Measurements from ENCODE around the gene SNAP23. TPM values are rescaled to one million over a fixed set of nuclear protein-coding genes. Genes with fewer than 3 reads are reported as not detected.
A peak's percentile ranks its signal among the peaks of the same experiment; 100 is the strongest.

SNAP23 gene
- total RNA-seq, 4 donors from 2014 or later: 19.9 to 102 (median 70.7) TPM

- DNase-seq: peak; percentile 53
- intact Hi-C loops (cut with DNase I; ENCODE audit: low total_unique reads) (no loop called here), in situ Hi-C loops (cut with MboI; ENCODE audit: low pct_ligation_motif_present in 1 of 4, low pct_unique_long_range_greater_than_20kb in 1 of 4, low sequenced_read_pairs in 3 of 4) (no loop called here)
- peak overlapping the region in 2 of 4 donors; percentile 0 to 40 for H3K4me3 ChIP-seq
- TF ChIP-seq POLR2AphosphoS5 (IDR thresholded peaks at IDR 0.05): peak; percentile 64 to 69 (median 64)
- TF ChIP-seq EP300 (IDR thresholded peaks at IDR 0.05; ENCODE audit: low read depth): peak; percentile 58
- TF ChIP-seq, protein P1, sequence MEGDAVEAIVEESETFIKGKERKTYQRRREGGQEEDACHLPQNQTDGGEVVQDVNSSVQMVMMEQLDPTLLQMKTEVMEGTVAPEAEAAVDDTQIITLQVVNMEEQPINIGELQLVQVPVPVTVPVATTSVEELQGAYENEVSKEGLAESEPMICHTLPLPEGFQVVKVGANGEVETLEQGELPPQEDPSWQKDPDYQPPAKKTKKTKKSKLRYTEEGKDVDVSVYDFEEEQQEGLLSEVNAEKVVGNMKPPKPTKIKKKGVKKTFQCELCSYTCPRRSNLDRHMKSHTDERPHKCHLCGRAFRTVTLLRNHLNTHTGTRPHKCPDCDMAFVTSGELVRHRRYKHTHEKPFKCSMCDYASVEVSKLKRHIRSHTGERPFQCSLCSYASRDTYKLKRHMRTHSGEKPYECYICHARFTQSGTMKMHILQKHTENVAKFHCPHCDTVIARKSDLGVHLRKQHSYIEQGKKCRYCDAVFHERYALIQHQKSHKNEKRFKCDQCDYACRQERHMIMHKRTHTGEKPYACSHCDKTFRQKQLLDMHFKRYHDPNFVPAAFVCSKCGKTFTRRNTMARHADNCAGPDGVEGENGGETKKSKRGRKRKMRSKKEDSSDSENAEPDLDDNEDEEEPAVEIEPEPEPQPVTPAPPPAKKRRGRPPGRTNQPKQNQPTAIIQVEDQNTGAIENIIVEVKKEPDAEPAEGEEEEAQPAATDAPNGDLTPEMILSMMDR (IDR thresholded peaks at IDR 0.05): no peak
- TF ChIP-seq POLR2A (IDR thresholded peaks at IDR 0.05): peak; percentile 33
- H3K9me3 ChIP-seq: no peaks in the 10 kb centered on the region
- 43 to 44% methylated on average over 7 to 8 of the region's 8 CpGs for WGBS, 2 donors (ENCODE audit: low coverage in 1 of 2)
- H3K27me3 ChIP-seq: no peaks in the 10 kb centered on the region
- H3K27ac ChIP-seq: peak overlapping the region; percentile 75 to 80 (median 78)
- H3K36me3 ChIP-seq: peaks cover 0 to 8% (median 3%) of the 10 kb centered on the region in 4 donors
- peaks cover 0 to 24% (median 4%) of the 10 kb centered on the region in 4 donors for H3K4me1 ChIP-seq
Measured at GRCh38 chr15:42457445-42458442, 37.7 kb upstream of the SNAP23 start.

- in situ Hi-C loops (cut with MboI; ENCODE audit: low pct_ligation_motif_present in 1 of 4, low pct_unique_long_range_greater_than_20kb in 1 of 4, low sequenced_read_pairs in 3 of 4): no loop called here
- 62 to 71% methylated on average over 3 of the region's 3 CpGs for WGBS, 2 donors (ENCODE audit: low coverage in 1 of 2)
- no peak for DNase-seq
- peaks cover 0 to 29% (median 9%) of the 10 kb centered on the region in 4 donors for H3K4me1 ChIP-seq
- H3K27ac ChIP-seq: peak overlapping the region in 2 of 4 donors; percentile 13 to 75
- H3K27me3 ChIP-seq: no peaks in the 10 kb centered on the region
- H3K36me3 ChIP-seq: peaks cover 0 to 5% (median 0%) of the 10 kb centered on the region in 4 donors
- intact Hi-C loops (cut with DNase I; ENCODE audit: low total_unique reads): no loop called here
- no peaks in the 10 kb centered on the region for H3K9me3 ChIP-seq
- no peak overlapping the region for H3K4me3 ChIP-seq
- TF ChIP-seq, protein P1 (IDR thresholded peaks at IDR 0.05): no peak
- TF ChIP-seq POLR2AphosphoS5 (IDR thresholded peaks at IDR 0.05): no peak
- no peak for TF ChIP-seq EP300 (IDR thresholded peaks at IDR 0.05; ENCODE audit: low read depth)
- no peak for TF ChIP-seq POLR2A (IDR thresholded peaks at IDR 0.05)
Measured at GRCh38 chr15:42461261-42461660, 34.2 kb upstream of the SNAP23 start.

GRCh38 chr15:42465520-42466259, 29.7 kb upstream of the SNAP23 start:
- 68 to 74% methylated on average over 6 to 8 of the region's 8 CpGs for WGBS, 2 donors (ENCODE audit: low coverage in 1 of 2)
- no peaks in the 10 kb centered on the region for H3K27me3 ChIP-seq
- TF ChIP-seq EP300 (IDR thresholded peaks at IDR 0.05; ENCODE audit: low read depth) (no peak), POLR2AphosphoS5 (IDR thresholded peaks at IDR 0.05) (no peak), POLR2A (IDR thresholded peaks at IDR 0.05) (no peak)
- TF ChIP-seq, protein P1 (IDR thresholded peaks at IDR 0.05): no peak
- no peaks in the 10 kb centered on the region for H3K9me3 ChIP-seq
- intact Hi-C loops (cut with DNase I; ENCODE audit: low total_unique reads) (no loop called here), in situ Hi-C loops (cut with MboI; ENCODE audit: low pct_ligation_motif_present in 1 of 4, low pct_unique_long_range_greater_than_20kb in 1 of 4, low sequenced_read_pairs in 3 of 4) (no loop called here)
- peak overlapping the region in 3 of 4 donors; percentile 3 to 50 (median 46) for H3K27ac ChIP-seq
- H3K4me1 ChIP-seq: peaks cover 0 to 12% (median 5%) of the 10 kb centered on the region in 4 donors
- peaks cover 0 to 5% (median 0%) of the 10 kb centered on the region in 4 donors for H3K36me3 ChIP-seq
- H3K4me3 ChIP-seq: no peak overlapping the region
- no peak for DNase-seq

DNA sequence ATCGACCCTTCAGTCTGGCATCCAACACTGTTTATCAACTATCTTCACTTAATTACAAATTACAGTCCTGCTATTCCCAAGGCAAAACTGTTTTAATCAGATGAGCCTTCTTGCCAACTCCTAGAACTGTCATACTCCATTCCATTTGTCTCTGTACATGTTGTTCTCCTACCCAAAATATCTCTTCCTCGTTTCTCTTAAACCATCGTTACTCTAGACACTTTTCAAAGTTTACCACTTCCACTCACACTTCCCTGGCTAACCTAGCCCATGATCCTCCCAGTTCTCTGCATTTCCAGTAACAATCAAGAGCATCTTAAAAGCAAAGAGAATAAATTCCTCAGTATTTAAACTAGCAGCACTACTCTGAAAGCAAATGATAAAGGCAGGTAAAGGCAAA, 24.4 kb upstream of the SNAP23 start:
- TF ChIP-seq EP300 (IDR thresholded peaks at IDR 0.05; ENCODE audit: low read depth) (no peak), POLR2AphosphoS5 (IDR thresholded peaks at IDR 0.05) (no peak), POLR2A (IDR thresholded peaks at IDR 0.05) (no peak)
- TF ChIP-seq, protein P1 (IDR thresholded peaks at IDR 0.05): no peak
- 63 to 75% methylated on average over 3 of the region's 3 CpGs for WGBS, 2 donors (ENCODE audit: low coverage in 1 of 2)
- H3K27me3 ChIP-seq: no peaks in the 10 kb centered on the region
- no peaks in the 10 kb centered on the region for H3K36me3 ChIP-seq
- H3K27ac ChIP-seq: peak overlapping the region in 3 of 4 donors; percentile 29 to 58 (median 58)
- intact Hi-C loops (cut with DNase I; ENCODE audit: low total_unique reads): no loop called here
- no peaks in the 10 kb centered on the region for H3K9me3 ChIP-seq
- DNase-seq: no peak
- in situ Hi-C loops (cut with MboI; ENCODE audit: low pct_ligation_motif_present in 1 of 4, low pct_unique_long_range_greater_than_20kb in 1 of 4, low sequenced_read_pairs in 3 of 4): no loop called here
- H3K4me1 ChIP-seq: peaks cover 0 to 29% (median under 1%) of the 10 kb centered on the region in 4 donors
- no peak overlapping the region for H3K4me3 ChIP-seq

All from transverse colon (tissue), 4 donors.